IPS-20b (cell line): ENCODE data around the gene KAT2B.

Experiments used
- H3K27ac ChIP-seq: one replicate; pipeline ENCODE4 v1.5.1; 2013; ENCODE audit warnings: low read length
- H3K27me3 ChIP-seq: 2 replicates; pipeline ENCODE4 v1.6.1; 2013; ENCODE audit warnings: mild to moderate bottlenecking, low read length, inconsistent platforms; ENCODE audit not compliant: insufficient read depth
- H3K36me3 ChIP-seq: 2 replicates; pipeline ENCODE4 v1.6.1; 2013; ENCODE audit warnings: low read depth, mild to moderate bottlenecking, inconsistent platforms, low read length, moderate library complexity; ENCODE audit not compliant: insufficient read depth
- H3K4me1 ChIP-seq: 2 replicates; pipeline ENCODE4 v1.6.1; 2013; ENCODE audit warnings: mild to moderate bottlenecking, control low read depth, inconsistent platforms, low read length, moderate library complexity; ENCODE audit not compliant: insufficient read depth
- H3K4me3 ChIP-seq: 2 replicates; pipeline ENCODE4 v1.5.1; 2013; ENCODE audit warnings: mild to moderate bottlenecking, low read length, inconsistent platforms
- H3K9ac ChIP-seq: 2 replicates; pipeline ENCODE4 v1.6.1; 2013; ENCODE audit warnings: low read depth, mild to moderate bottlenecking, inconsistent platforms, low read length, moderate library complexity
- H3K9me3 ChIP-seq: 2 replicates; pipeline ENCODE4 v1.6.1; 2013; ENCODE audit warnings: mild to moderate bottlenecking, low read depth, low read length, inconsistent platforms; ENCODE audit not compliant: insufficient read depth

Gene KAT2B

GRCh38 chr3:20137647-20138046 lies 97.4 kb downstream of the KAT2B start:
- Histone ChIP-seq H3K27ac (no peak overlapping the region), H3K9ac (no peak overlapping the region), H3K27me3 (no peaks in the 10 kb centered on the region)

GRCh38 chr3:20140881-20141280 lies 100.6 kb downstream of the KAT2B start:
- Histone ChIP-seq H3K36me3 (no peaks in the 10 kb centered on the region), H3K27me3 (no peaks in the 10 kb centered on the region), H3K9me3 (no peaks in the 10 kb centered on the region), H3K27ac (no peak overlapping the region), H3K4me1 (peaks cover 14% of the 10 kb centered on the region; the same call in 1 of the 2 replicates), H3K4me3 (no peak overlapping the region), H3K9ac (no peak overlapping the region)

More at GRCh38 chr3:20137647-20138046, 97.4 kb downstream of the KAT2B start:
- Histone ChIP-seq H3K36me3 (no peaks in the 10 kb centered on the region), H3K4me3 (no peak overlapping the region), H3K4me1 (peaks cover 14% of the 10 kb centered on the region; the same call in 1 of the 2 replicates), H3K9me3 (no peaks in the 10 kb centered on the region)

GRCh38 chr3:20141316-20141715 lies 101.1 kb downstream of the KAT2B start:
- Histone ChIP-seq H3K27me3 (no peaks in the 10 kb centered on the region), H3K36me3 (no peaks in the 10 kb centered on the region), H3K4me1 (peaks cover 14% of the 10 kb centered on the region; the same call in 1 of the 2 replicates), H3K4me3 (no peak overlapping the region), H3K9ac (peak overlapping the region; percentile 23; the same call in 1 of the 2 replicates), H3K27ac (no peak overlapping the region), H3K9me3 (no peaks in the 10 kb centered on the region)

- Histone ChIP-seq H3K4me3 (0 out of 2 replicates have a peak overlapping the region, but pooled peaks have one; percentile 16), H3K36me3 (no peaks in the 10 kb centered on the region), H3K27ac (no peak overlapping the region), H3K9me3 (no peaks in the 10 kb centered on the region), H3K27me3 (no peaks in the 10 kb centered on the region), H3K9ac (peak overlapping the region; percentile 23; the same call in 1 of the 2 replicates), H3K4me1 (peaks cover 14% of the 10 kb centered on the region; the same call in 1 of the 2 replicates)
Measured at GRCh38 chr3:20141851-20142250, 101.6 kb downstream of the KAT2B start.

- peaks cover 14% of the 10 kb centered on the region; the same call in 1 of the 2 replicates for H3K4me1 ChIP-seq
- no peaks in the 10 kb centered on the region for H3K9me3 ChIP-seq
- H3K4me3 ChIP-seq, result no peak overlapping the region
- H3K27me3 ChIP-seq, result no peaks in the 10 kb centered on the region
- H3K36me3 ChIP-seq, result no peaks in the 10 kb centered on the region
- no peak overlapping the region for H3K9ac ChIP-seq
- no peak overlapping the region for H3K27ac ChIP-seq
Measured at GRCh38 chr3:20142517-20142916, 102.3 kb downstream of the KAT2B start.

- no peak overlapping the region for H3K9ac ChIP-seq
- no peaks in the 10 kb centered on the region for H3K9me3 ChIP-seq
- H3K27ac ChIP-seq, result no peak overlapping the region
- H3K4me3 ChIP-seq, result no peak overlapping the region
- no peaks in the 10 kb centered on the region for H3K27me3 ChIP-seq
- peaks cover 14% of the 10 kb centered on the region; the same call in 1 of the 2 replicates for H3K4me1 ChIP-seq
- no peaks in the 10 kb centered on the region for H3K36me3 ChIP-seq
Measured at GRCh38 chr3:20143519-20143918, 103.3 kb downstream of the KAT2B start.

- Histone ChIP-seq H3K9me3 (no peaks in the 10 kb centered on the region), H3K27ac (no peak overlapping the region), H3K27me3 (no peaks in the 10 kb centered on the region), H3K4me3 (no peak overlapping the region), H3K4me1 (peaks cover 14% of the 10 kb centered on the region; the same call in 1 of the 2 replicates), H3K9ac (no peak overlapping the region), H3K36me3 (no peaks in the 10 kb centered on the region)
Measured at GRCh38 chr3:20145874-20146273, 105.6 kb downstream of the KAT2B start.

- no peak overlapping the region for H3K27ac ChIP-seq
- no peak overlapping the region for H3K4me3 ChIP-seq
- H3K27me3 ChIP-seq, result no peaks in the 10 kb centered on the region
- H3K4me1 ChIP-seq, result peaks cover 10% of the 10 kb centered on the region; the same call in 1 of the 2 replicates
- H3K9me3 ChIP-seq, result no peaks in the 10 kb centered on the region
- no peak overlapping the region for H3K9ac ChIP-seq
- H3K36me3 ChIP-seq, result no peaks in the 10 kb centered on the region
Measured at GRCh38 chr3:20146301-20146700, 106.1 kb downstream of the KAT2B start.

GRCh38 chr3:20147361-20147760 lies 107.1 kb downstream of the KAT2B start:
- no peak overlapping the region for H3K27ac ChIP-seq
- H3K27me3 ChIP-seq, result no peaks in the 10 kb centered on the region
- H3K9ac ChIP-seq, result no peak overlapping the region
- no peaks in the 10 kb centered on the region for H3K4me1 ChIP-seq
- H3K36me3 ChIP-seq, result no peaks in the 10 kb centered on the region
- H3K4me3 ChIP-seq, result no peak overlapping the region
- no peaks in the 10 kb centered on the region for H3K9me3 ChIP-seq

GRCh38 chr3:20148466-20148865 lies 108.2 kb downstream of the KAT2B start:
- Histone ChIP-seq H3K4me1 (no peaks in the 10 kb centered on the region), H3K9me3 (no peaks in the 10 kb centered on the region), H3K36me3 (no peaks in the 10 kb centered on the region; the same call in 1 of the 2 replicates), H3K27me3 (no peaks in the 10 kb centered on the region), H3K27ac (no peak overlapping the region), H3K4me3 (no peak overlapping the region), H3K9ac (no peak overlapping the region)

- Histone ChIP-seq H3K9me3 (no peaks in the 10 kb centered on the region), H3K9ac (no peak overlapping the region), H3K4me3 (no peak overlapping the region), H3K4me1 (no peaks in the 10 kb centered on the region), H3K36me3 (peaks cover 26% of the 10 kb centered on the region), H3K27ac (no peak overlapping the region), H3K27me3 (no peaks in the 10 kb centered on the region)
Measured at GRCh38 chr3:20154078-20154477, 113.8 kb downstream of the KAT2B start.

GRCh38 chr3:20154928-20155327 lies 114.7 kb downstream of the KAT2B start:
- Histone ChIP-seq H3K36me3 (peaks cover 34% of the 10 kb centered on the region), H3K9me3 (no peaks in the 10 kb centered on the region), H3K27ac (no peak overlapping the region)

More at GRCh38 chr3:20154928-20155327, 114.7 kb downstream of the KAT2B start:
- Histone ChIP-seq H3K9ac (no peak overlapping the region), H3K4me1 (no peaks in the 10 kb centered on the region), H3K27me3 (no peaks in the 10 kb centered on the region), H3K4me3 (no peak overlapping the region)
